PC-3 (cell line): ENCODE results near the gene C19orf25.
A peak's percentile ranks its signal among the peaks of the same experiment; 100 is the strongest.

Source experiments
- CTCF ChIP-seq: fragments of 300-600 bp; sonication (generic); conservative IDR thresholded peaks from 2 replicates; pipeline ENCODE4 v1.5.1; 2017; ENCODE audit warnings: antibody characterized with exemption, low read depth, mild to moderate bottlenecking, low read length
- EZH2 ChIP-seq: fragments of 300-600 bp; sonication (generic); IDR thresholded peaks from one replicate; pipeline ENCODE4 v1.6.1; 2017; ENCODE audit warnings: antibody characterized with exemption, mild to moderate bottlenecking, low read length; ENCODE audit not compliant: unreplicated experiment

- peak; percentile 75 for TF ChIP-seq CTCF
- TF ChIP-seq EZH2: no peak
Observed at GRCh38 chr19:1445185-1445931, 33.7 kb downstream of the C19orf25 start.
